ENCODE data around the gene MAPK4.
"Not testable (repeated sequence)": the region's sequence is repeated elsewhere in the genome, so short reads cannot be mapped to it uniquely, and the experiment has no call there.

The MAPK4 gene

GRCh38 chr18:50606609-50607008 lies 46.7 kb downstream of the MAPK4 start:
- H3F3A ChIP-seq (ENCODE audit: insufficient read depth, low read length), result no peaks in the 10 kb centered on the region
- H3K9me3 ChIP-seq (ENCODE audit: low read length), result no peaks in the 10 kb centered on the region
- H3K4me1 ChIP-seq (ENCODE audit: insufficient read depth, low read length, severe bottlenecking), result no peaks in the 10 kb centered on the region
- no peak overlapping the region for H3K4me3 ChIP-seq (ENCODE audit: low read depth, low read length, poor library complexity, severe bottlenecking)
- H3K4me2 ChIP-seq (ENCODE audit: low read length), result no peak overlapping the region
- TF ChIP-seq CTCF (IDR thresholded peaks at IDR 0.05; ENCODE audit: low read length) (no peak), EZH2 (IDR thresholded peaks at IDR 0.05; ENCODE audit: borderline replicate concordance, low read length) (no peak)
- no peak overlapping the region for H3K9ac ChIP-seq (ENCODE audit: low read length)
- no peak overlapping the region for H3K27ac ChIP-seq (ENCODE audit: low read depth, low read length, poor library complexity, severe bottlenecking)
- no peaks in the 10 kb centered on the region for H3K27me3 ChIP-seq (ENCODE audit: insufficient read depth, low read length)
- H3K79me2 ChIP-seq (ENCODE audit: insufficient read depth, low read length), result no peaks in the 10 kb centered on the region
- H3K9me2 ChIP-seq (ENCODE audit: low read depth, low read length), result no peaks in the 10 kb centered on the region
- no peaks in the 10 kb centered on the region for H3K36me3 ChIP-seq (ENCODE audit: insufficient read depth, low read length)
- H4K20me1 ChIP-seq (ENCODE audit: insufficient read depth, low read length), result no peaks in the 10 kb centered on the region
- no peak overlapping the region for H2AFZ ChIP-seq (ENCODE audit: low read length)

GRCh38 chr18:50607378-50607926 lies 47.6 kb downstream of the MAPK4 start:
- Histone ChIP-seq H3K4me2 (ENCODE audit: low read length) (no peak overlapping the region), H3K79me2 (ENCODE audit: insufficient read depth, low read length) (no peaks in the 10 kb centered on the region), H3K9me3 (ENCODE audit: low read length) (no peaks in the 10 kb centered on the region), H3K4me1 (ENCODE audit: insufficient read depth, low read length, severe bottlenecking) (no peaks in the 10 kb centered on the region), H3K4me3 (ENCODE audit: low read depth, low read length, poor library complexity, severe bottlenecking) (no peak overlapping the region), H4K20me1 (ENCODE audit: insufficient read depth, low read length) (no peaks in the 10 kb centered on the region), H2AFZ (ENCODE audit: low read length) (no peak overlapping the region), H3K36me3 (ENCODE audit: insufficient read depth, low read length) (no peaks in the 10 kb centered on the region), H3F3A (ENCODE audit: insufficient read depth, low read length) (no peaks in the 10 kb centered on the region), H3K9me2 (ENCODE audit: low read depth, low read length) (no peaks in the 10 kb centered on the region), H3K27me3 (ENCODE audit: insufficient read depth, low read length) (no peaks in the 10 kb centered on the region), H3K27ac (ENCODE audit: low read depth, low read length, poor library complexity, severe bottlenecking) (no peak overlapping the region), H3K9ac (ENCODE audit: low read length) (no peak overlapping the region)
- TF ChIP-seq CTCF (IDR thresholded peaks at IDR 0.05; ENCODE audit: low read length) (no peak), EZH2 (IDR thresholded peaks at IDR 0.05; ENCODE audit: borderline replicate concordance, low read length) (no peak)

DNA sequence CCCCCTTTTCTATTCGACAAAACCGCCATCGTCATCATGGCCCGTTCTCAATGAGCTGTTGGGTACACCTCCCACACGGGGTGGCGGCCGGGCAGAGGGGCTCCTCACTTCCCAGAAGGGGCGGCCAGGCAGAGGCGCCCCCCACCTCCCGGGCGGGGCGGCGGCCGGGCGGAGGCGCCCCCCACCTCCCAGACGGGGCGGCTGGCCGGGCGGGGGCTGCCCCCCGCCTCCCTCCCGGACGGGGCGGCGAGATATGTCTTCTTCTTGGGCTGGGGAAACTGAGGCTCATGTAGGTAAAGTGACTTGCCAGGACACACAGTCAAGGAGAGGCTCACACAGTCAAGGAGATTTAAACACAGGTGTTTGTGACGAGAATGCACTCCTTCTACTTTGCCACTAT lies 49.3 kb downstream of the MAPK4 start:
- H4K20me1 ChIP-seq (ENCODE audit: insufficient read depth, low read length); H3K27ac ChIP-seq (ENCODE audit: low read depth, low read length, poor library complexity, severe bottlenecking); H3K4me1 ChIP-seq (ENCODE audit: insufficient read depth, low read length, severe bottlenecking); H3K27me3 ChIP-seq (ENCODE audit: insufficient read depth, low read length); H3K9me2 ChIP-seq (ENCODE audit: low read depth, low read length); H3K4me2 ChIP-seq (ENCODE audit: low read length); H3K9me3 ChIP-seq (ENCODE audit: low read length); H3F3A ChIP-seq (ENCODE audit: insufficient read depth, low read length); H3K36me3 ChIP-seq (ENCODE audit: insufficient read depth, low read length); H2AFZ ChIP-seq (ENCODE audit: low read length); H3K4me3 ChIP-seq (ENCODE audit: low read depth, low read length, poor library complexity, severe bottlenecking); H3K9ac ChIP-seq (ENCODE audit: low read length); H3K79me2 ChIP-seq (ENCODE audit: insufficient read depth, low read length): not testable (repeated sequence)

- no peaks in the 10 kb centered on the region for H3K36me3 ChIP-seq (ENCODE audit: insufficient read depth, low read length)
- H3K9me3 ChIP-seq (ENCODE audit: low read length), result no peaks in the 10 kb centered on the region
- H3F3A ChIP-seq (ENCODE audit: insufficient read depth, low read length), result no peaks in the 10 kb centered on the region
- no peaks in the 10 kb centered on the region for H3K4me1 ChIP-seq (ENCODE audit: insufficient read depth, low read length, severe bottlenecking)
- no peak overlapping the region for H2AFZ ChIP-seq (ENCODE audit: low read length)
- H3K4me3 ChIP-seq (ENCODE audit: low read depth, low read length, poor library complexity, severe bottlenecking), result no peak overlapping the region
- H3K4me2 ChIP-seq (ENCODE audit: low read length), result no peak overlapping the region
- no peaks in the 10 kb centered on the region; the same call in 1 of the 2 replicates for H3K27me3 ChIP-seq (ENCODE audit: insufficient read depth, low read length)
- no peaks in the 10 kb centered on the region for H4K20me1 ChIP-seq (ENCODE audit: insufficient read depth, low read length)
- TF ChIP-seq EZH2 (IDR thresholded peaks at IDR 0.05; ENCODE audit: borderline replicate concordance, low read length) (no peak), CTCF (IDR thresholded peaks at IDR 0.05; ENCODE audit: low read length) (peak; percentile 55)
- H3K79me2 ChIP-seq (ENCODE audit: insufficient read depth, low read length), result no peaks in the 10 kb centered on the region
- H3K9me2 ChIP-seq (ENCODE audit: low read depth, low read length), result no peaks in the 10 kb centered on the region
- H3K27ac ChIP-seq (ENCODE audit: low read depth, low read length, poor library complexity, severe bottlenecking), result no peak overlapping the region
- no peak overlapping the region for H3K9ac ChIP-seq (ENCODE audit: low read length)
Measured at GRCh38 chr18:50610349-50610748, 50.5 kb downstream of the MAPK4 start.
